SKM-1 treated with dmso at 0.1 percent for 144 hours (cell line): ENCODE data around the gene UBE2H.
"Not testable (repeated sequence)": the region's sequence is repeated elsewhere in the genome, so short reads cannot be mapped to it uniquely, and the experiment has no call there.

Experiments used
- DNase-seq: peaks from one replicate; lab custom pipeline; 2025; ENCODE audit not compliant: unreplicated experiment; lab: John Stamatoyannopoulos, UW

UBE2H gene

DNA sequence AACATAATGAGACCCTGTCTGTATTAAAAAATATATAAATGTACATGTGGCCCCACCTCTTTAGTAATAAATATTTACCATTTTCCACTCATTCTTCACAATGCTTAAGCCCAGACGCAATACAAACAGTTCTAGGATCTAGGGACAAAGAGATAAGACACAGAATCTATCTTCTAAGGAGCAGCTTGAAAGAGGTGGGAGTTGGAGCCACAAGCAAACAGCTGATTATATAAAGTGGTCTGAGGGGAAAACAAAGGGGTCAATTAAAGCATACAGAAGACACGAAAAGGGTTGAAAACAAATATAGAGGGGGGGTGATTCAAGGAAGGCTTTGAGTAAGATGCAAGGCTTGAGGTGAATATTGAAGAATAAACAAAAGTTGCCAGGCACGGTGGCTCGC is 43.1 kb downstream of the UBE2H start:
- no peak for DNase-seq

DNA sequence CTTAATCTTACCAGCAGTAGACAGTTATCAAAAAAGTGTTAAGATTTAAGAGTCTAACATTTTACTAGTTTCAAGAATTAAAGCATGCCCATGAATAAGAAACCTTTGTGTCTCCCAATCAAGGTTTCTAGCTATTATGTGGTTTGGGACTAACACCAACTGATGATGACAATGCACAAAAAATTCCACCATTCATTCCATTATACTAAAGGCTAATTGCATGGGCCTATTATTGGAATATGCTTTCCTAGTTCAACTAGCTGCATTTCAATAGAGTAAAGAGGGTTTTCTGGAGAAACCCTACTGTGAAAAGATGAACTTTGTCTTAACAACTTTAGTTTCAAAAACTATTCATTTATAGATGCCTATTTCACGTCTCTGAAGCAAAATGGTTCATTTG is 44.6 kb downstream of the UBE2H start:
- DNase-seq, result no peak

DNA sequence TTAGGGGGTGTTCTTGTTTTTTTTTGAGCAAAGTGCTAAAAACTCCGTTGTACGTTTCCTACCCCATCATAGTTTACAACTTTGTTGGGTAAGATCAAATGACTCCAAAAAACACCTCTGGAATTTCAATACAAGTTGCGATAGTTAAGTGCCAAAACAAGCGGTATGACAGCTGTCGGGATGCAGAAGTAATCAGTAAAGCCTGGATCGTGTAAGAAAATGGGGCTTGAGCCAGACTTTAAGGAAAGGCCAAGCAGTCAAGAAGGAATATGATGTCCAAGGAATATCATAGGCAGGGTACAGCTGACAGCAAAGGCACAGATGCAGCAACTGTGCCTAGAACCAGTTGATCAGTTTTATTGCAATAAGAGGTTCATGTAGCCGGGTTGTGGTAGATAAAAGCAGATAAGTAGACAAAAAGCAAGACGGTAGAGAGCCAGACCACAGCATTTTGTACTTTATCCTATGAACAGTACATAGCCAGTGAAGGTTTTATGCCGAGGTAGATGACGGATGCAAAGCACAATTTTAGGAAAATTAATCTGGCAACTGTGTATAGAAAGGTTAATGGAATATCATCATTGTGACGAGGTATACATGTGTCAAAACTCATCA is 45.5 kb downstream of the UBE2H start:
- no peak for DNase-seq

DNA sequence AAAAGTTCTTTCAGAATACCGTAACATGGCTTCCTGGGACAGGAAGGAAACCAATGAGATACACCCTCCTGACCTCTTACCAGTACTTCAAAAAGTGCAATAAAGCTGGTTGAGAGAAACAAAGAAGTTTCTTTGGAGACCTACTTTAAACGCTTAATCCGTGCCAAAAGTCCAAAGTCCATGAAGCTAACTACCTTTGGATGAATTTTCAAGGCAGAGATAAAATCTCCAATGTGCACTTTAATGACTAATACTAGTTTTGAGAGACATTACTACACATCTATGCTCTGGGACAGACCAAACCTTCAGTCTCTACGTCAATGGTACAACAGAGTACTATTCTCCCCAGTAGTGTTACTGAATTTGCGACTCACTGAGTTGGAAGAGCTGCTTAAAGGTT is 46.1 kb downstream of the UBE2H start:
- no peak for DNase-seq

DNA sequence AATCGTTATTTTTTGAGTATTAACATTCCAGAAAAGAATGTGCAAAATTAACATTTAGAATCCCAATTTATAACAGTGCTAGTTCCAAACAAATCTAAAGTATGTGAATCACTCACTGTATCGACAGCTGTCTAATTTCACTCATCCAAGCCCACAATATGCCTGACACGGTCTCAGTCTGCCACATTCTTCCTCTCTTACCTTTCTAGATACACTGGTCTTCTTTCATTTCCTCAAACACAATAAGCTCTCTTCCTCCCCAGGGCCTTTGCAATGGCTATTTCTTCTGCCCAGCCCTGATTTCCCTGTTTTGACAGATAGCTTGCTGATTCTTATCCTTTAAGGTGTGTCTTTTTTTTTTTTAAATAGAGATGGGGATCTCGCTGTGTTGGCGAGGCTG is 48.8 kb downstream of the UBE2H start:
- DNase-seq, result no peak

DNA sequence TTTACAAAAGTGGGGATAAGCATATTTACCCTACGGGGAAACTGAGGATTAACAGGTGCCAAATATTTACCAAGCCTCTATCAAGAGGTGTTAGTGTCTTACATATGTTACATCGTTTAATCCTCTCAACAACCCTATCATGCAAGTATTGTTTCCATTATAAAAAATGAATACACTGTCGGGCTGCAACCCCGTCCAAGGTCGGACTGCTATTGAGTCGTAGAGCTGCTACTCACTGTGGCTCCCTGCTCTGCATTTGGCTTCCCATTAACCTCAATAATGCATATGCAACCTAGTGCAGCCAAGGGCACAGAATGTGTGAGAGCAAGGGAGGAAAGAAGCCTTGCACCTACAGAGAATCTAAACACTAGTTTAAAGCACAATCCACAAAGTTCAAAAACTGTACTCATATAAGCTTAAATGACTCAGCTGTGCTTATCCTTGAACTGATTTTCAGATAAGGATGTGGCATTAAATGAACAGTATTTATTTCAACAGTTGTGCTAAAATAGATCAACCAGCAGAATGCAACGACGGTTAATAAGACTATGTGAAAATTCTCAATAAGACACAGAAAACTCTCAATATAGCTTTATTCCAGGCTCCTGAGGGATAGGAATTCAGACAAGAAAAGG is 49.9 kb downstream of the UBE2H start:
- no peak for DNase-seq

DNA sequence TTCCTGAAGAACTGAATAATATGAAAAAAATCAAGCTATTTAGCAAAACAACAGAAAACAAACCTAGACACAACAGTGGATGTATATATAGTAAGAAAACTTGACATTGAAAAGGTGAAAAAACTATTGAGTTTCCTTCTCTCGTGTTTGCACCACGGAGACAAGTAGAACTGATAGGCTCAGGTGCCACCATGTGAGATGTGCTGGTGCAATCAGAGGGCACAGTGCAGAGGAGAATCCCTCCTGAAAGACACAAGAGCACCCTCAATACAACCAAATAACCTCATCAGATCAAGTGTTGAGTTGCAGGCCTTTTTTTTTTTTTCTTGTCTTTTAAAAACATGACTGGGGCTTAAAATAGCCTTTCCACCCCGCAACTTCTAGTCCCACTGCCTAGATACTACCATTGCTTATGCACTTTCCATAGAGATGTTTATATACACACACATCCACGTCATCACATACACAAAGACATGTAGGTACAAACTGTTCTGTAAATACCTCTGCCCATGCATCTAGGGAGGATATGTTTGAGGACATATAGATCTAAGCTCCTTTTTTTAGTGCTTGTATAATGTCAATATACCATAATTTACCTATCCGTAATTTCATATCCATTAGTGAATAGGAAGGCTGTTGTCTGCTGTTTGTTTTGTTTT is 54.1 kb downstream of the UBE2H start:
- DNase-seq, result no peak

DNA sequence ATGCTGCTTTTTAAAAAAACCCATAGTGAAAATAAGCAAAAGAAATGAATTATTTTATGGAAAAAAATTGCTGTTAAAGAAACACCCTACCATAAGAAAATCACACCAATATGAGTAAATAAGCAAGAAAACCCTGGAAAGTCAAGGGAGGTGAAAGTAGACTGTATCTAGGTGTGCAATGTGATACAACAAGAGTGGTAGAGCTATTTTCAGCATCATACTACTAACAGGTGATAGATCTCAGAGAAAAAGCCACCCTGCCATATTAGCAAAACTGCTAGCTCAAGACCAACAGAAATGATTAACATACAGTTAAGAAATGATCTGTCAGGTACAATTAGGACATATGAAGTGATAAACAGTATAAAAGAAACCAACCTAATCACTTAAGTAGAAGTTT is 54.8 kb downstream of the UBE2H start:
- no peak for DNase-seq

DNA sequence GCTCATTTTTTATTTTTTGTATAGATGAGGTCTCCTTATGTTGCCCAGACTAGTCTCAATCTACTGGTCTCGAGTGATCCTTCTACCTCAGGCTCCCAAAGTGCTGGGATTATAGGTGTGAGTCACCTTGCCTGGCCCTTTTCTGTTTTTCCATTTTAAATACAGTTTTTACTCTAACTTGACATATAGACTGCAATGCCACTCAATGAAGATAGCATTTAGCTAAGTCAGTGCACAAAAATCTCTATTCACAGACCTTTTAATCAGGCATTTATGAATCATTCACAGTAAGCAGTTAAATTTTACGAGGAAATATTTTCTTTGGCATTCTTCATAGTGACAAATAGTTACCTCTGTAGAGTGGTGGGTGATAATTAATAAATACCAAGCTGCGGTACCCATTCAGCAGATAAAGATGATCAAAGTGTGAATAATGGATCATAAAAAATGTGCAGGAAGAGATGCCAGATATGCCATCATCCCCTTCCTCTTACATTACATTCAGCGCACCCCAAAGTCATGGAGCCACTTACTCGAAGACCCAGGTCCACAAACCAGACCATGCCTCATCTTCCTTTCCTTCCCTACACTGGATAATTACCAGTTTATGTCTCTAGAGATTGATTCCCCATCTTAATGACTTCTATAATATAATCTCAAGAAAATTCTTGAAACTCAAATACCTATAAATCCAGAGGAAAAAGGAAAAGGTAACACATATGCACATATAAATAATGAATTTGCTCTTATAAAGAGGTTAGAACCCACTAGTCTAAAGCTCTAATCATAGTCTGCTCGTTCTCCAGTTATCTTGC is 56.0 kb downstream of the UBE2H start:
- no peak for DNase-seq

DNA sequence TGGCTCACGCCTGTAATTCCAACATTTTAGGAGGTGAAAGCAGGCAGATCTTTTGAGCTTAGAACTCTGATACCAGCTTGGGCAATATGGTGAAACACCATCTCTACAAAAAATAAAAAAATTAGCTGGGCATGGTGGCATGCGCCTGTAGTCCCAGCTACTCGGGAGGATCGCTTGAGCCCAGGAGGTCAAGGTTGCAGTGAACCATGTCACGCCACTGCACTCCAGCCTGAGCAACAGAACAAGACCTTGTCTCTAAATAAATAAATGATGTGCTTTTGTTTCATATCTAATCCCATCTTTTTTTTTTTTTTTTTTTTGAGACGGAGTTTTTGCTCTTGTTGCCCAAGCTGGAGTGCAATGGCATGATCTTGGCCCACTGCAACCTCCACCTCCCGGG is 58.6 kb downstream of the UBE2H start:
- not testable (repeated sequence) for DNase-seq

DNA sequence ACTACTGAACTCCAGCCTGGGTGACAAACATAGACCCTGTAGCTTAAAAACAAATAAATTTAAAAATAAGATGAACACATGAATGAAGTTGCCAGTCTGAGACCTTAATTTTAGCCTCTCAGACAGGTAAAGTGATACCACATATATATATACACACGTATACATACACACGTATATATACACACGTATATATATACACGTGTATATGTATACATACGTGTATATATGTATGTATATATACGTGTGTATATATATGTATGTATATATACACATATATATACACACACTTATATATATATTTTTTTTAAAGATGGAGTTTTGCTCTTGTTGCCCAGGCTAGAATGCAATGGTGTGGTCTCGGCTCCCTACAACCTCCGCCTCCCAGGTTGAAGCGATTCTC is 62.7 kb downstream of the UBE2H start:
- DNase-seq, result no peak

DNA sequence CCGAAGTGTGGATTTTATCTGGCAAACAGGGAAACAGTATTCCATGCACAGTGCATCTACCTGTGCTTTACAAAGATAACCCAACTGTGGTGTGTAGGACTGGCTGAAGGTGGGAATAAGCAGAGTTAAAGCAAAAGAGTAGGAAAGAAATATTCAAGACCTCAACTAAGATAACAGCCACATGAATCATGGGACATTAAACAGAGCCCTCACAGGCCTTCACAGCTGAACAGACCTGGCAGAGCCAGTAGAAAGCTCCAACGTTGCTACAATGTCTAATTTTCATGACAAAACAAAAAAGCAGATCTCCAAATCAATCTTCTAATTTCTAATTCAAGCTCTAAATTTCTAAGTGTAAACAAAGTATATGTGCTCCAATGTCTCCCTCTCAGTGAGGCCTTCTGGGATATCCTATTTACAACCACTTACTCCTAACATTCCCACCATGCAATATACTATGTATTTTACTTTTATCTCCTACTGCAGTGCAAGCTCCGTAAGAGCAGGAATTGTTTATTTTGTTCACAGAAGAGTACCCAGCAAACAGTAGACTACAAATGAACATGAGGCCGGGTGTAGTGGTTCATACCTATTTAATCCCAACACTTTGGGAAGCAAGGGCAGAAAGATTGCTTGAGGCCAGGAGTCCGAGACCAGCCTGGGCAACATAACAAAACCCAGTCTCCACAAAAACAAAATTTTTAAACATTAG is 63.5 kb downstream of the UBE2H start:
- DNase-seq, result no peak

DNA sequence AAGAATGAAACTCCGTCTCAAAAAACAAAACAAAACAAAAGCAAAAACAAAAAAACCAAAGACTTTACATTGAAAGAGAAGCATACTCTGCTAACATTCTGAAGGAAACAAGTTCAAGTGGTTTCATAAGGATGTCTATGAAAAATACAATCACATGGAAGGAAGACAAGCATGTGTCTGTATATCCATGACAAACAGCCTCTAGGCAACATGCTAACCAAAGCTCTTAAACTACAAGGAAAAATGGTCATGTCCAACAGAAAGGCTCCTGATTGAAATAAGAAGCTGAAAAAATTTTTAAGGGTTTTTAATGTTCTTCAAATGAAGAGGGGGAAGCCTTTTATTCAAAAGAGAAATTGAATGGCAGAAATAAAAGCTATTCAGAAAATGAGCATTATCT is 64.9 kb downstream of the UBE2H start:
- DNase-seq, result no peak

DNA sequence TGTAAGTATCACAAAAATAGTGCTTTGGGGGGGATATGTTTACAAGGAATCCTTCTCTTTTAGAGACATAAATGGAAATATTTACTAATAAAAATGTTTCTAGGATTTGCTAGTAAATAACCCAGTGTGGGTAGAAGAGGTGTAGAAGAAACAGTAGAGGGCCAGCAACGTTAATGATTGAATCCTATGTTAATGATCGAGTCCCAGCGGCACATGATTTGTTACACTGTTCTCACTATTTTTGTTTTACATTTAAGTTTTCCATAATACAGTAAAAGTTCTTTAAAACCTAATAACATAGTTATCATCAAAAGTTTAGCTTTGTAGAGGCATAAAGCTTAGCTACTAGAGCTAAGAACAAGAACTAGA is 66.0 kb downstream of the UBE2H start:
- no peak for DNase-seq

DNA sequence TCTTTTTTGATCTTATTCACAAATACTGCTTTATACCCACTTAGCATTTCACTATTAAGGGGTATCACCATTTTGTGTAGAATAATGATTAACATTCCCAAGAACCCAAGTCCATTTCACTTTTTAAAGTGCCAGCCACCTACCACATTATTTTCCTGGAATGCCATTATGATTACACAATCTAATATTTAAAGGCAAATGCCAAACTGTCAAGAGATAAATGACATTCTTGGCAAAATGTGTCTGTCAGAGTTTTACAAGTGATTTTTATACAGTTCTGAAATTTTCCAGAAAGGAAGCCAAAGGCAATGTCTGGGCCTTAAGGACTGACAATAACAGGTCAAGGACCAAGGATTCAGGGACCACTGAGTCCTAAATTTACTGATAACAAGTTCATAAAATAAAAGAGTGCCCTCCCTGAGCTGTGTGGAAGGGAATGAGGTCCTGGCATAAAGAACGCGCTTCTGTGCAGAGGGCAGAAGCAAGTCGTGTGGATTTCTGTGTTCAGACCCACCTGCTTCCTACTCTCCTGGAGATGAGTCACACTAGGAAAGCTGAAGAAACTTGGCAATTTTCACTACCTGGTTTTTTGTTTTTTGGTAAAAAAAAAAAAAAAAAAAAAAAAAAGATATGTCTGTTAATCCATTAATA is 66.5 kb downstream of the UBE2H start:
- DNase-seq, result no peak

DNA sequence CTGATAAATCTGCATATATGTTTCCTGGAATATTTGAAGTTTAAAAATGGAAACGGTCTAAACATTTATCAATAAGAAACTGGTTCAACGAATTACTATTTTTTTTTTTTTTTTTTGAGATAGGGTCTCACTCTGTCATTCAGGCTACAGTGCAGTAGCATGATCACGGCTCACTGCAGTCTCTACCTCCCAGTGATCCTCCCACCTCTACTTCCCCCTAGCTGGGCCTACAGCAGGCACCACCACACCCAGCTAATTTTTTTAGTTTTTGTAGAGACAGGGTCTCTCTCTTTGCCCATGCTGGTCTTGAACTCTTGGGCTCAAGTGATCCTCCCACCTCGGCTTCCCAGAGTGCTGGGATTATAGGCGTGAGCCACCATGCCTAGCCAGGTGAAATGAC is 68.3 kb downstream of the UBE2H start:
- DNase-seq, result no peak

DNA sequence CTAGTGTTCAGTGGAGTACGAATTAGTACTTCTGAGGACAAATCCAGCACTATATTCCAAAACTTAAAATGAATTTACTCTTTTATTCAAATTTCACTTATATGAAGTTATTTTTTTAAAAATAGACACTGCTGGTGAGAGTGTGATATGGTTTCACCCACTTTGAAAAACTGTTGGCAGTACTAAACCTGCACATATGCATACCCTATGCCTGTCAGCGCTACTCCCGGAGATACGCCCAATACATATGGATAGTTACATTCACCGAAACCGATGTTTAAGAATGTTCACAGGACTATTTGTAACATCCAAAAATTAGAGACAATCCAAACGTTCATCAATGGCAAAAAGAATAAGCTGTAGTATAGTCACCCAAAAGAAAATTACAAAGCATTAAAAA is 69.6 kb downstream of the UBE2H start:
- DNase-seq, result no peak

DNA sequence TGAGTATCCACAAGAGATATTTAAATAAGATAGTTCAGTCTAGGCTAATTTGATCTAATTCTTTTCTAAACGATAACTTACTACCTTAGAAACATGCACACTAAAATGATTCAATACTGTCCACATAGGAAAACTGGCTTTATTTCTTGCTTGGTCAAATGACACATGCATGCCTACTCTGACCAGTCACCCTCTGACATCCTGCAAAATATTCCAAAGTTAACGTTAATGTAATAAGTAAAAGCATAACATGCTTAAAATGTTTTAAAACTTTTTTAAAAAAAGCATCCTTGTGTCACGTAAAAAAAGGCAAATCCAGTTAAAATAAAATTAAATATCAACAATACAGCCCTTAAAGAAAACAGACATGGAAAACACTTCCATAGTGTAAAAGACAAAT is 70.2 kb downstream of the UBE2H start:
- no peak for DNase-seq

DNA sequence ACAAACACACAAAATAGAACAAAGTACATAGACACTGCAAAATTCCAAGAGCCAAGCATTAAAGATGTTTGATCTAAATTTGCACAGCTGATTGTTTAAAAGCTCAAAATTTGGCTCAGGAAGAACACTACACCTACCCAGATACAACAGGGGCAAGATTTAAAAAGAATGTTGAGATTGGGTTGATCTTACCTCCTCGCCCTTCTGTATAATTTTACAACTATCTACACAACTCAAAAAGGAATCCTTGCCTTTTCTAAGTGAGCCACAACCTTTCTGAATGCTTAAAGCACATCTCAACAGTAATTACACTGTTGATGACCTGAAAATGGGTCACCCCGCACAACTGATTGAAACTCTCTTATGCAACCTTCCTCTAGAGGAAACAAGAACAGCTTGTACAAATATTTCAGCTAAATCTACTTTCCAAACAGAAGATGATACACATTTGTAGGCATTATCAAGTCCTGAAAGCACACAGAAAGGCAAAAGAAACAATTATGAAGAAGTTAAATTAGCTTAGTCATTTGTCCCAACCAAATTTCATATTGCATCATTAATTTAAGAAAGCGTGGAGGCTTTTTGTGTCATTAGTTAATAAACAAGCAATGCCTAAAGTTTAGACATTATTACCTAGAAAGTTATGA is 75.5 kb downstream of the UBE2H start:
- DNase-seq, result peak; percentile 9

DNA sequence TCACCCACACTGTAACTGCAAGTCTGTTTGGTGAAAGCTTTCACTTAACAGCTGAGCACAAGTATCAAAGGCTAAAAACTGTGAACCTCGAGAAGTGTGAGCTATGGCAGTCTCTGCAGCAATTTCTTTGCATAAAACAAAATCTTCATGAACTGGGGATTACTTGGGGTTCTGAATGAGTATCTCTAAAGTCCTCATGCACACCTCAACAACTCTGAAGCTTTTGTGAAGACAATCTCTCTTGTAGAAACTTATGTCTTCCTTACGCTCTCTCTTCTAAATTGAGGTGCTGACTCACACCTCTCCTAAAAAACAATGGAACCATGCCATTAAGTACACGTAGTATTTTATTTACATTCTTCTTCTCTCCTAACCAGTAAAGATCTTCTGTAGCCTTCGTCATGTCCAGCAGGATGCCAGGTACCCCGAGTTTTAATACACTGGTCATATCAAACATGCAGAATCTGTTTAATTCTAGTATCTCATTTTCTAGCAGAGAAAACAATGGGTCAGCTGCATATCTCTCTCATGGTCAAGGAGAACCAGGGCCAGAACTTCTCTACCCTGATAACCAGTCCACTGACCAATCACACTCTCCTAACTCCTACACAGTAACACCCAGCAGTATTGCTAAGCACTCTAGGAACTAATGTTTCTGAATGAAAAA is 76.9 kb downstream of the UBE2H start:
- no peak for DNase-seq
